HepG2 (cell line): ENCODE results near the gene CAP2. TPM values are rescaled to one million over a fixed set of nuclear protein-coding genes. Genes with fewer than 3 reads are reported as not detected.

ENCODE experiments used
- ATRX ChIP-seq: sonication (generic); formaldehyde crosslinking; IDR thresholded peaks from 2 replicates; pipeline ENCODE4 v1.4.0; 2020; ENCODE audit warnings: missing genetic modification reagents, borderline replicate concordance
- KDM3A ChIP-seq: IDR thresholded peaks from 2 replicates; pipeline ENCODE4 v1.6.1; 2018; ENCODE audit warnings: low read depth, missing compliant biosample characterization
- NAIF1 ChIP-seq: sonication (generic); formaldehyde crosslinking; IDR thresholded peaks from 2 replicates; pipeline ENCODE4 v1.5.0; 2020; ENCODE audit warnings: mild to moderate bottlenecking, missing genetic modification reagents, borderline replicate concordance
- PAWR ChIP-seq: sonication (generic); formaldehyde crosslinking; IDR thresholded peaks from 2 replicates; pipeline ENCODE4 v1.4.0; 2020; ENCODE audit warnings: missing genetic modification reagents, mild to moderate bottlenecking, borderline replicate concordance
- POLR2AphosphoS5 ChIP-seq: IDR thresholded peaks from 2 replicates; pipeline ENCODE4 v1.6.1; 2012; ENCODE audit warnings: low read depth, low read length
- RXRB ChIP-seq: IDR thresholded peaks from 2 replicates; pipeline ENCODE4 v1.6.1; 2016; ENCODE audit warnings: borderline replicate concordance, missing genetic modification reagents, missing compliant biosample characterization
- ZNF431 ChIP-seq: sonication (generic); formaldehyde crosslinking; IDR thresholded peaks from 2 replicates; pipeline ENCODE4 v1.9.0; 2022; ENCODE audit warnings: missing genetic modification reagents, low read depth, mild to moderate bottlenecking, borderline replicate concordance
- ZNF501 ChIP-seq: sonication (generic); formaldehyde crosslinking; IDR thresholded peaks from 2 replicates; pipeline ENCODE4 v1.5.1; 2020; ENCODE audit warnings: mild to moderate bottlenecking, moderate library complexity, missing genetic modification reagents
- ZNF512B ChIP-seq: sonication (generic); formaldehyde crosslinking; IDR thresholded peaks from 2 replicates; pipeline ENCODE4 v1.5.1; 2020; ENCODE audit warnings: missing genetic modification reagents, mild to moderate bottlenecking, borderline replicate concordance
- ZNF629 ChIP-seq: sonication (generic); formaldehyde crosslinking; conservative IDR thresholded peaks from 2 replicates; pipeline ENCODE4 v1.5.0; 2020; ENCODE audit warnings: missing genetic modification reagents
- ZNF781 ChIP-seq: sonication (generic); formaldehyde crosslinking; IDR thresholded peaks from 2 replicates; pipeline ENCODE4 v1.5.1; 2020; ENCODE audit warnings: borderline replicate concordance, mild to moderate bottlenecking, missing genetic modification reagents; ENCODE audit errors: not compliant biosample characterization
- polyA plus RNA-seq, 8 experiments: library from polyadenylated mRNA; depleted of rRNA in 3 of 8; stranded (reverse) in 7 of 8; unstranded in 1 of 8; fragments of >200 nt; fragmentation: Illumina TruSeq in 4 of 8; extraction: Trizol in 4 of 8; gene quantifications; 2 replicates each; pipeline versions ENCODE4 v1.2.1 to v1.2.3, GENCODE V29; 2011 to 2016; ENCODE audit warnings: low read depth in 4 of 8, missing spikeins in 1 of 8, mixed read lengths in 1 of 8; ENCODE audit not compliant: insufficient read depth in 1 of 8
- total RNA-seq, 5 experiments: library from RNA; depleted of rRNA; stranded (reverse); fragments of >200 nt; fragmentation: Illumina TruSeq; extraction: Trizol; gene quantifications; 2 replicates each; pipeline ENCODE4 v1.2.3, GENCODE V29; 2016; ENCODE audit warnings: low read depth in 1 of 5
- TF ChIP-seq, protein P1 (sequence below): sonication (generic); formaldehyde crosslinking; IDR thresholded peaks from 2 replicates; pipeline ENCODE4 v1.8.0; 2022; ENCODE audit warnings: missing genetic modification reagents, mild to moderate bottlenecking, moderate library complexity, borderline replicate concordance
- TF ChIP-seq, protein P2 (sequence below): sonication (generic); formaldehyde crosslinking; conservative IDR thresholded peaks from 2 replicates; pipeline ENCODE4 v1.8.0; 2022; ENCODE audit warnings: mild to moderate bottlenecking, moderate library complexity, missing genetic modification reagents
- TF ChIP-seq, protein P3 (sequence below): sonication (generic); formaldehyde crosslinking; IDR thresholded peaks from 2 replicates; pipeline ENCODE4 v1.4.0; 2020; ENCODE audit warnings: mild to moderate bottlenecking, missing genetic modification reagents

Gene CAP2
- total and polyA plus RNA-seq, 2 of the 13 experiments (the other 11 are each of a cell fraction or from before 2014, with no cell fraction given) = 7.9 to 53.1 TPM

DNA sequence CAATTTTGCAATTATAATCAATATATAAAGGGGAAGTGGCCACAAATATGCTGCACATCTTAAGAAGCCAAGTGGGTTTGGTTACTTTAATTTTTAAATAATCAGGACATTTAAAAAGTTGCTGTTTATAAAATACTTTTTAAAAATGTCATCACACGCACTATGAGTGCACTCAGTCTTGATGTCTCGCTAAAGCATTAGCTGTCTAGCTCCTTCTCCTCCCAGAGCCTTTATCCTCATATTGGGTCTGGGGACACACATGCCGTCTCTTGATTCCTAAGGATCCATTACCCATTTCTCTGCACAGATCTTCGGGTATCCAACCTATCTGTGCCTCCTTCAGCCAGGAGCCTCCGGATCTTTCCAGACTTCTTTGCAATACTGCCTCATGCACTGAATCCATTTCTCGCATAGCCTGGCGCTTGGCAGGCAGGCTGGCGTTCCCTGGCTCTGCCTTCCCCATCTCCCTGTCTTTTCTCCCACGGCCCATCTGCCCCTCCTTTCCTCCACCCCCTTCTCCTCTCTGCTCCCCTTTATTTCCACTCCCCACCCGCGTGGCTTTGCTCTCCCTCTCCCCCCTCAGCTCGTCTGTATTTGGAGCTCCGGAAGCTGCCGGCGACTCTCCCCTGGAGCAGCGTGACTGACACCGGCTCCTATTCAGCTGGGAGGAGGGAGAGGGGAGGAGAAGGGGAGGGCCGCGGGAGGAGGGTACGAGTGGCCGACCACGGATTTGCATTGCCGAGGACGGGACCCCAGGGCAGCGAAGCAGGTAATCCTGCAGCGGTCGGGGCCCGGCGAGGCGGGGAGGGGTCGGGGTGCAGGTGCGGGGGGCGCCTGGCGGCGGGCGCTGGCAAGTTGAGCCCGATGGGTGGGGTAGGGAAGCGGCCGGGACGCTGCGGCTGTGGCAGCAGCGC lies at the start of gene CAP2 (continued):
- TF ChIP-seq, protein P1, sequence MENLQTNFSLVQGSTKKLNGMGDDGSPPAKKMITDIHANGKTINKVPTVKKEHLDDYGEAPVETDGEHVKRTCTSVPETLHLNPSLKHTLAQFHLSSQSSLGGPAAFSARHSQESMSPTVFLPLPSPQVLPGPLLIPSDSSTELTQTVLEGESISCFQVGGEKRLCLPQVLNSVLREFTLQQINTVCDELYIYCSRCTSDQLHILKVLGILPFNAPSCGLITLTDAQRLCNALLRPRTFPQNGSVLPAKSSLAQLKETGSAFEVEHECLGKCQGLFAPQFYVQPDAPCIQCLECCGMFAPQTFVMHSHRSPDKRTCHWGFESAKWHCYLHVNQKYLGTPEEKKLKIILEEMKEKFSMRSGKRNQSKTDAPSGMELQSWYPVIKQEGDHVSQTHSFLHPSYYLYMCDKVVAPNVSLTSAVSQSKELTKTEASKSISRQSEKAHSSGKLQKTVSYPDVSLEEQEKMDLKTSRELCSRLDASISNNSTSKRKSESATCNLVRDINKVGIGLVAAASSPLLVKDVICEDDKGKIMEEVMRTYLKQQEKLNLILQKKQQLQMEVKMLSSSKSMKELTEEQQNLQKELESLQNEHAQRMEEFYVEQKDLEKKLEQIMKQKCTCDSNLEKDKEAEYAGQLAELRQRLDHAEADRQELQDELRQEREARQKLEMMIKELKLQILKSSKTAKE = peak; percentile 53; the same call in 1 of the 2 replicates
- TF ChIP-seq PAWR (CRISPR knock-in tag) (no peak), ATRX (CRISPR knock-in tag) (no peak), ZNF781 (CRISPR knock-in tag) (peak; percentile 33), POLR2AphosphoS5 (peak; percentile 56), ZNF512B (CRISPR knock-in tag) (0 out of 2 replicates have a peak, but pooled peaks have one; percentile 71), ZNF431 (0 out of 2 replicates have a peak, but pooled peaks have one; percentile 48), RXRB (CRISPR knock-in tag) (peak; percentile 29; the same call in 1 of the 2 replicates), ZNF629 (peak; percentile 53; the same call in 1 of the 2 replicates), ZNF501 (CRISPR knock-in tag) (peak; percentile 79), KDM3A (0 out of 2 replicates have a peak, but pooled peaks have one; percentile 58), NAIF1 (CRISPR knock-in tag) (0 out of 2 replicates have a peak, but pooled peaks have one; percentile 24)
- TF ChIP-seq, protein P2, sequence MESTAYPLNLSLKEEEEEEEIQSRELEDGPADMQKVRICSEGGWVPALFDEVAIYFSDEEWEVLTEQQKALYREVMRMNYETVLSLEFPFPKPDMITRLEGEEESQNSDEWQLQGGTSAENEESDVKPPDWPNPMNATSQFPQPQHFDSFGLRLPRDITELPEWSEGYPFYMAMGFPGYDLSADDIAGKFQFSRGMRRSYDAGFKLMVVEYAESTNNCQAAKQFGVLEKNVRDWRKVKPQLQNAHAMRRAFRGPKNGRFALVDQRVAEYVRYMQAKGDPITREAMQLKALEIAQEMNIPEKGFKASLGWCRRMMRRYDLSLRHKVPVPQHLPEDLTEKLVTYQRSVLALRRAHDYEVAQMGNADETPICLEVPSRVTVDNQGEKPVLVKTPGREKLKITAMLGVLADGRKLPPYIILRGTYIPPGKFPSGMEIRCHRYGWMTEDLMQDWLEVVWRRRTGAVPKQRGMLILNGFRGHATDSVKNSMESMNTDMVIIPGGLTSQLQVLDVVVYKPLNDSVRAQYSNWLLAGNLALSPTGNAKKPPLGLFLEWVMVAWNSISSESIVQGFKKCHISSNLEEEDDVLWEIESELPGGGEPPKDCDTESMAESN (CRISPR knock-in tag) = 0 out of 2 replicates have a peak, but pooled peaks have one; percentile 22
- TF ChIP-seq, protein P3, sequence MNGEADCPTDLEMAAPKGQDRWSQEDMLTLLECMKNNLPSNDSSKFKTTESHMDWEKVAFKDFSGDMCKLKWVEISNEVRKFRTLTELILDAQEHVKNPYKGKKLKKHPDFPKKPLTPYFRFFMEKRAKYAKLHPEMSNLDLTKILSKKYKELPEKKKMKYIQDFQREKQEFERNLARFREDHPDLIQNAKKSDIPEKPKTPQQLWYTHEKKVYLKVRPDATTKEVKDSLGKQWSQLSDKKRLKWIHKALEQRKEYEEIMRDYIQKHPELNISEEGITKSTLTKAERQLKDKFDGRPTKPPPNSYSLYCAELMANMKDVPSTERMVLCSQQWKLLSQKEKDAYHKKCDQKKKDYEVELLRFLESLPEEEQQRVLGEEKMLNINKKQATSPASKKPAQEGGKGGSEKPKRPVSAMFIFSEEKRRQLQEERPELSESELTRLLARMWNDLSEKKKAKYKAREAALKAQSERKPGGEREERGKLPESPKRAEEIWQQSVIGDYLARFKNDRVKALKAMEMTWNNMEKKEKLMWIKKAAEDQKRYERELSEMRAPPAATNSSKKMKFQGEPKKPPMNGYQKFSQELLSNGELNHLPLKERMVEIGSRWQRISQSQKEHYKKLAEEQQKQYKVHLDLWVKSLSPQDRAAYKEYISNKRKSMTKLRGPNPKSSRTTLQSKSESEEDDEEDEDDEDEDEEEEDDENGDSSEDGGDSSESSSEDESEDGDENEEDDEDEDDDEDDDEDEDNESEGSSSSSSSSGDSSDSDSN (CRISPR knock-in tag) = peak; percentile 84
